OCI-LY3 (cell line): ENCODE measurements around the gene HOXB6.
A peak's percentile ranks its signal among the peaks of the same experiment; 100 is the strongest.

Experiments
- H2AFZ ChIP-seq: fragments of 200-600, 300-600 bp; shearing (Covaris generic); 2 replicates; pipeline ENCODE4 v1.6.0; 2014; ENCODE audit warnings: antibody characterized with exemption, low read depth, low read length
- H3K27ac ChIP-seq: fragments of 200-600, 300-600 bp; sonication (generic); 2 replicates; pipeline ENCODE4 v1.5.1; 2014; ENCODE audit warnings: mild to moderate bottlenecking, low read length, moderate library complexity, mixed read lengths
- H3K27me3 ChIP-seq: fragments of 200-600, 300-600 bp; sonication (generic); 2 replicates; pipeline ENCODE4 v1.6.1; 2014; ENCODE audit warnings: low read depth, low read length, mixed read lengths
- H3K36me3 ChIP-seq: fragments of 200-600, 300-600 bp; sonication (generic); replicated peaks from 2 replicates; pipeline ENCODE3; 2014; ENCODE audit warnings: low read depth, low read length, mixed read lengths
- H3K4me1 ChIP-seq: fragments of 300-600, 200-600 bp; sonication (generic); 2 replicates; pipeline ENCODE4 v1.6.1; 2014; ENCODE audit warnings: low read length, mixed read lengths
- H3K4me2 ChIP-seq: fragments of 200-600, 300-600 bp; sonication (generic); 2 replicates; pipeline ENCODE4 v1.6.1; 2014; ENCODE audit warnings: low read length, mixed read lengths
- H3K4me3 ChIP-seq: fragments of 300-600, 200-600 bp; sonication (generic); 2 replicates; pipeline ENCODE4 v1.5.1; 2014; ENCODE audit warnings: antibody characterized with exemption, mild to moderate bottlenecking, low read length, moderate library complexity
- H3K79me2 ChIP-seq: fragments of 300-600, 200-600 bp; shearing (Covaris generic); 2 replicates; pipeline ENCODE4 v1.6.1; 2014; ENCODE audit warnings: mild to moderate bottlenecking, low read length, mixed read lengths
- H3K9ac ChIP-seq: fragments of 300-600, 200-600 bp; shearing (Covaris generic); 2 replicates; pipeline ENCODE4 v1.6.0; 2014; ENCODE audit warnings: mild to moderate bottlenecking, low read length, moderate library complexity
- H3K9me3 ChIP-seq: fragments of 200-600, 300-600 bp; shearing (Covaris generic); 2 replicates; pipeline ENCODE4 v1.6.1; 2014; ENCODE audit warnings: low read length, mixed read lengths; ENCODE audit not compliant: insufficient read depth
- H4K20me1 ChIP-seq: fragments of 200-600, 300-600 bp; sonication (generic); 2 replicates; pipeline ENCODE4 v1.6.1; 2016; ENCODE audit warnings: low read length, mixed read lengths; ENCODE audit not compliant: insufficient read depth
- CTCF ChIP-seq: fragments of 200-600, 300-600 bp; sonication (generic); IDR thresholded peaks from 2 replicates; pipeline ENCODE4 v1.5.1; 2014; ENCODE audit warnings: antibody characterized with exemption, low read length, low read depth
- EZH2phosphoT487 ChIP-seq: fragments of 200-600 bp; shearing (Covaris generic); IDR thresholded peaks from 2 replicates; pipeline ENCODE4 v1.6.1; 2018; ENCODE audit warnings: antibody characterized with exemption, mixed run types, low read depth

The HOXB6 gene

DNA sequence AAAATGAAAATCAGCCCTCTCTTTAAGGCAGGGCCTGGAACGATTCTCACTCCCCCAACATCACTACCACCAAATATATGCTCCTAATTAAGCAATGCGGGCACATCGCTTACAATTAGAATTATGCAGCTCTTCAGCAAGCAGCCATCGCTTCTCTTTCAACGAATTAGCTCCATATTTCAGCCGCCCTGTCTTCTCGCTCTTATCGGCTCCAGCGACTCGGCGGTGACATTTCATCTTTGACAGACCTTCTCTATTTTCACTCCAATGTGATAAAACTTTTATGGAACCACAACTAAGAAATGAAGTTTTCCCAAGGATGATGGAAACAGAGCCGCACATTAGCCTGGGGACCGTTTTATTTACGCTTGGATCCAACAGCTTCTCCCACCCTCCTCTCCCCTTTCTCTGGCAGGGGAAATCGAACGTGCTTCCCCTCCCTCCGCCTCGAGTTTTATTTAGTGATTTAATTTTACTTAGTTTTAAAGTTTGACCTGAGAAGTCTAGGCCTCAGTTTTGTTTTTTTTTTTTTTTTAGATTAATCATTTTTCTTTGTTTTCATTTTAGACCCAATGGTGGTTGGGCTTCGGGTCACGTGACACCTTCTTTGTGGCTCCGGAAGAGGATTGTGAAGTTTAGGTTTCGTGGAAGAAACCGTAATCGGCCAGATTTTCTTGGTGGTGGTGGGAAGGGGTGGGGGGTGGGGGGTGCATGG lies 56.8 kb downstream of the HOXB6 start:
- no peak overlapping the region for H3K4me2 ChIP-seq

GRCh38 chr17:48546924-48547807 lies 57.6 kb downstream of the HOXB6 start:
- Histone ChIP-seq H3K4me1 (peaks cover 22% of the 10 kb centered on the region), H3K79me2 (peaks cover 47% of the 10 kb centered on the region), H3K27me3 (no peaks in the 10 kb centered on the region), H3K36me3 (peaks cover 21% of the 10 kb centered on the region), H3K4me2 (no peak overlapping the region), H4K20me1 (no peaks in the 10 kb centered on the region), H2AFZ (no peak overlapping the region), H3K9me3 (no peaks in the 10 kb centered on the region), H3K9ac (no peak overlapping the region), H3K4me3 (no peak overlapping the region), H3K27ac (0 out of 2 replicates have a peak overlapping the region, but pooled peaks have one; percentile 11)
- TF ChIP-seq EZH2phosphoT487 = no peak
- no peak for TF ChIP-seq CTCF

More for the DNA sequence above, 56.8 kb downstream of the HOXB6 start:
- peaks cover 18% of the 10 kb centered on the region for H3K36me3 ChIP-seq
- H3K27ac ChIP-seq = no peak overlapping the region
- no peak overlapping the region for H3K9ac ChIP-seq
- no peaks in the 10 kb centered on the region for H3K27me3 ChIP-seq
- no peak overlapping the region for H2AFZ ChIP-seq
- TF ChIP-seq EZH2phosphoT487 (no peak), CTCF (no peak)
- no peak overlapping the region for H3K4me3 ChIP-seq
- peaks cover 25% of the 10 kb centered on the region for H3K4me1 ChIP-seq
- no peaks in the 10 kb centered on the region for H4K20me1 ChIP-seq
- peaks cover 41% of the 10 kb centered on the region for H3K79me2 ChIP-seq
- no peaks in the 10 kb centered on the region for H3K9me3 ChIP-seq

DNA sequence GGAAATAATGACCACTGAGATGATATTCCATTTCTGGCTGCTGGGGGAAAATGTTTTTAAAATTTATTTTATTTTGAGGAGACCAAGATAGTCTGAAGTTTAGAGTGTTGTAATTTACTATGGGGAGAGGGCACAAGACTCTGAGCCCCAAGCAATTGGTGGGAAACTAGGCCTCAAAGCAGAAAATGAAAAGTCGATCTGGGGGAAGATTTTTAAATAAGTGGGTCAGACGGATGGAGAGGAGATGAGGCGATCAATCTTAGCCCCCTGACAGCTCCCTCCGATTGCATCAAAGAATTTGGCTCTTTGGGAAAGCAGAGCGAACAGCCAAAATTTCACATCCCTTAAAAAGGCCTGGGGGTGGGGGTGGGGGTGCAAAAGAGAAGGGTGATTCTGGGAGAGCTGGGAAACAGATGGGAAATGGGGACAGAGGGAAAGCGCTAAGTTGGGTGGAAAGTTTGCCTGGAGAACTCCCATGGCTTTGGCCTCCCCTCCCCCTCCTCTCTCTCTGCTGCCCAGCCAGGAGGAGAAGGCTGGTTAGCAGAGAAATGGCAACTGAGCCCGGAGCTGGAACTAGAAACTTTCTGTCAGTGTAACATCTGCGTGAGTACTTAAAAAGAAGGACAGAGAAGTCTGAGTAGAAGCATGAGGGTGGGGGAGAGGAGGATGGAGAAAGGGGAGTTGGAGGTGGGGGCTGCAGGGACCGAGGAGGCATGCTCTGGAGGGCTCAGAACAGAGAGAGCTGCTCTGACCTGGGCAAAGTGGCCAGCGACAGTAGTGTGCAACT lies 58.5 kb downstream of the HOXB6 start:
- H3K4me2 ChIP-seq = no peak overlapping the region
- no peak overlapping the region for H3K4me3 ChIP-seq
- peaks cover 19% of the 10 kb centered on the region for H3K4me1 ChIP-seq
- H3K79me2 ChIP-seq = peaks cover 46% of the 10 kb centered on the region
- H3K9me3 ChIP-seq = no peaks in the 10 kb centered on the region
- no peaks in the 10 kb centered on the region for H4K20me1 ChIP-seq
- TF ChIP-seq EZH2phosphoT487 (no peak), CTCF (no peak)
- H3K36me3 ChIP-seq = peaks cover 20% of the 10 kb centered on the region
- no peak overlapping the region for H2AFZ ChIP-seq
- H3K27ac ChIP-seq = 0 out of 2 replicates have a peak overlapping the region, but pooled peaks have one; percentile 11
- H3K9ac ChIP-seq = no peak overlapping the region
- no peaks in the 10 kb centered on the region for H3K27me3 ChIP-seq
